NCI-H1417 treated with DMSO at 0.1 percent for 48 hours (cell line): ENCODE data around the gene MTG2.

ENCODE experiments used
- DNase-seq: peaks from one replicate; lab custom pipeline; 2025; lab: John Stamatoyannopoulos, UW

Gene MTG2

GRCh38 chr20:62163485-62163865 lies 19.4 kb upstream of the MTG2 start:
- DNase-seq, result no peak

GRCh38 chr20:62163986-62164762 lies 18.7 kb upstream of the MTG2 start:
- DNase-seq, result no peak

GRCh38 chr20:62164879-62165761 lies 17.7 kb upstream of the MTG2 start:
- no peak for DNase-seq

GRCh38 chr20:62165762-62166399 lies 16.9 kb upstream of the MTG2 start:
- no peak for DNase-seq

- no peak for DNase-seq
Observed at GRCh38 chr20:62167474-62167873, 15.4 kb upstream of the MTG2 start.

GRCh38 chr20:62168061-62168460 lies 14.8 kb upstream of the MTG2 start:
- no peak for DNase-seq

GRCh38 chr20:62168890-62169435 lies 13.9 kb upstream of the MTG2 start:
- no peak for DNase-seq

- DNase-seq, result no peak
Observed at GRCh38 chr20:62170536-62170935, 12.3 kb upstream of the MTG2 start.

GRCh38 chr20:62171245-62171644 lies 11.6 kb upstream of the MTG2 start:
- DNase-seq, result no peak

GRCh38 chr20:62172666-62173065 lies 10.2 kb upstream of the MTG2 start:
- DNase-seq, result no peak

GRCh38 chr20:62174021-62174804 lies 8.6 kb upstream of the MTG2 start:
- no peak for DNase-seq

GRCh38 chr20:62174870-62175624 lies 7.8 kb upstream of the MTG2 start:
- no peak for DNase-seq

- no peak for DNase-seq
Observed at GRCh38 chr20:62175711-62176110, 7.1 kb upstream of the MTG2 start.

GRCh38 chr20:62176866-62177265 lies 6.0 kb upstream of the MTG2 start:
- DNase-seq, result no peak

GRCh38 chr20:62177307-62177706 lies 5.5 kb upstream of the MTG2 start:
- DNase-seq, result no peak

GRCh38 chr20:62178316-62179161 lies 4.3 kb upstream of the MTG2 start:
- no peak for DNase-seq

- no peak for DNase-seq
Observed at GRCh38 chr20:62179162-62179504, 3.7 kb upstream of the MTG2 start.

- no peak for DNase-seq
Observed at GRCh38 chr20:62181808-62182207, 1.0 kb upstream of the MTG2 start.

- no peak for DNase-seq
Observed at GRCh38 chr20:62183426-62184142, 756 bp downstream of the MTG2 start.

GRCh38 chr20:62186096-62186426 lies 3.2 kb downstream of the MTG2 start:
- DNase-seq, result no peak
